Gastroesophageal sphincter (tissue), 3 donors: ENCODE measurements around the gene CCDC80.

ENCODE experiments used
- POLR2A ChIP-seq, 2 donors: fragments of 450-650 bp; IDR thresholded peaks; one replicate each; pipeline ENCODE4 v1.6.1; 2017; ENCODE audit warnings: antibody characterized with exemption in 2 of 2, mild to moderate bottlenecking in 2 of 2, moderate library complexity in 1 of 2
- TF ChIP-seq, protein P1 (sequence below), 4 experiments: fragments of 200-600 bp in 2 of 4; fragments of 450-650 bp in 2 of 4; sonication (generic) in 1 of 4; IDR thresholded peaks; one replicate each; pipeline ENCODE4 v1.5.1; 2017 to 2019; ENCODE audit warnings: antibody characterized with exemption in 4 of 4, mild to moderate bottlenecking in 2 of 4, moderate library complexity in 2 of 4

DNA sequence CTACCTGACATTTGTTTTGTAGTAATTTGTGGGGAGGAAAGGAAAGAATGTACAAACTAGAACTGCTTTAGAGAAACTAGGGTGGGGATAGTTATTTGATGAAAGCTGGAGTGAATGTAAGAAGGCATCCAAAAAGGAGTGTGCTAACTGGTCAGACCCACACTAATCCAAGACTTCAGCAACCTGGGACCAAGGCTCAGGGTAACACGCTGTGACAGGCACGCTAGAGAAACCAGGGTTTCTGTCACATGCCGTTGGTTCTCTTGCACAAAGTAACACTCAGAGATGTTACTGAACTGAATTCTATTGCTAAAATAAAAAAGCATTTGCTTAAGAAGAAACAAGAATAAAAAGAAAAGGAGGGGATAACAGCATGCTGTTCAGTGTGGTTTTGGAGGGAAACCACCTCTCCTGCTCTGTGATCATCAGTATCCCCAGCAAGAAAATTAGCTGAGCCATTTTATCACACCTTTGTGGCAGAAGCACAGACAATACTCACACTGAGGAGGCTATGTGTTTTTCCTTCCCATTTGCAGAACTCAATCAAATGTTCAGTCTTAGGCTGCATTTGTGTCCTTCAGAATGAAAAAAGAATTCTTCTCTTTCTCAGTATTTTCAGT lies 2.8 kb upstream of the CCDC80 start:
- TF ChIP-seq, protein P1, sequence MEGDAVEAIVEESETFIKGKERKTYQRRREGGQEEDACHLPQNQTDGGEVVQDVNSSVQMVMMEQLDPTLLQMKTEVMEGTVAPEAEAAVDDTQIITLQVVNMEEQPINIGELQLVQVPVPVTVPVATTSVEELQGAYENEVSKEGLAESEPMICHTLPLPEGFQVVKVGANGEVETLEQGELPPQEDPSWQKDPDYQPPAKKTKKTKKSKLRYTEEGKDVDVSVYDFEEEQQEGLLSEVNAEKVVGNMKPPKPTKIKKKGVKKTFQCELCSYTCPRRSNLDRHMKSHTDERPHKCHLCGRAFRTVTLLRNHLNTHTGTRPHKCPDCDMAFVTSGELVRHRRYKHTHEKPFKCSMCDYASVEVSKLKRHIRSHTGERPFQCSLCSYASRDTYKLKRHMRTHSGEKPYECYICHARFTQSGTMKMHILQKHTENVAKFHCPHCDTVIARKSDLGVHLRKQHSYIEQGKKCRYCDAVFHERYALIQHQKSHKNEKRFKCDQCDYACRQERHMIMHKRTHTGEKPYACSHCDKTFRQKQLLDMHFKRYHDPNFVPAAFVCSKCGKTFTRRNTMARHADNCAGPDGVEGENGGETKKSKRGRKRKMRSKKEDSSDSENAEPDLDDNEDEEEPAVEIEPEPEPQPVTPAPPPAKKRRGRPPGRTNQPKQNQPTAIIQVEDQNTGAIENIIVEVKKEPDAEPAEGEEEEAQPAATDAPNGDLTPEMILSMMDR (IDR thresholded peaks at IDR 0.05) = no peak
- TF ChIP-seq POLR2A (IDR thresholded peaks at IDR 0.05) = no peak
